ENCODE results near the gene ARL4A.

DNA sequence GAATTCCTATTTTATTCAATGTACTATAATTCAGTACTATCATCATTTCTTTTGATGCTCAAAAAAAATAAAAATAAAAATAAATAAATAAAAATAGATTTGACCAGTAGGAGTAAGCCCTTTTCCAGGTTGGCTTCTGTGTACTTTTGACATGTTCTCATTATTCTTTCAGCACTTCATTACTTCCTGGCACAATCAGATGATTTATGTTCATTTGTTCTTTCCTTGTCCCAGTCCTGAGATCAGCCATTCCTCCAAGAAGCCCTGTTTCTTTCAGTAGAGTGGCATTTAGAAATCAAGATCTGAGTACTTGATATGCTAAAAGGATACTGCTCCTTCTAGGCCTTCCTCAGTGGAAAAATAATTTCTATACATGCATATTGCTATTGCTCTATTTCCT, 20.9 kb downstream of the ARL4A start:
- no peak for TF ChIP-seq CTCF (IDR thresholded peaks at IDR 0.05)
- no peak for TF ChIP-seq POLR2A (IDR thresholded peaks at IDR 0.05)
- TF ChIP-seq EP300 (IDR thresholded peaks at IDR 0.05): no peak
